Fibroblast of gingiva (primary cell): ENCODE results near the gene TMIGD3.

Experiments used
- DNase-seq: peaks from one replicate; pipeline ENCODE4 v3.0.0-alpha.2; 2011; ENCODE audit warnings: low read depth

TMIGD3 gene

DNA sequence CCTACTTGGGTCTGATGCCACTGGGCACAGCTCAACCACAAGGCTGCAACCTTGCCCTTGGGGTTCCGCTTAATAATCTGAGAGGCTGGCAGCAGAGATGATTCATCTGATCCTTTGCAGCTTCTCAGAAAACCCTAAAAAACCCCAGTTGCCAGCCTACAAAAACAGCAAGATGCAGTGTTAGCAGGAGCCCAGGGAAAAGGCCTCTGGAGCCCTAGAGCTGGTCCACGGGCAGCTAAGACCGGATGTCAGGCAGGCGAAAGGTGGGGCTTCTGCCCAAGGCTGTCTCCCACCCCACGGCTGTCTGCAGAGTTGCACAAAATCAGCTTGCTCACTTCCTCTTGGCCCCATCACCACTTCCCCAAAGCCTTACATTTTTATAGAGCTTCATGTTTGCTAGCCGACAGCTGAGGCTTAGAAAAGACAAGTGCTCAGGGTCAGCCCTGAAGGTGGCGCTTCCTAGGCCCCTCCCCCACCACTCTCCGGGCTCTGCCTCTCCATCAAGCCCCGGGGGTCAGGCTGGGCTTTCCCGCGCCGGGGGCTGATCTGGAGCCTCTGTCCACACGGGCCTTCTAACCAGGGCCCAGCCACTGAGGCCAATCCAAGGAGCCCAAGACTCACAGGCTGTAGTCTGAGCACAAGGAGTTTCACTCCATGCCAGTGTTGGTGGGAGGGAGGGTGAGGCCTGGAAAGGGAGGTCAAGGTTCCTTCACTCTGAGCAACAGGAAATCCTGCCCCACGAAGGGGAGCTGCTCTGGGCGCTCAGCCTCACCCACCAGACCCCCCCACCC is 4.2 kb upstream of the TMIGD3 start:
- DNase-seq = peak; percentile 57

DNA sequence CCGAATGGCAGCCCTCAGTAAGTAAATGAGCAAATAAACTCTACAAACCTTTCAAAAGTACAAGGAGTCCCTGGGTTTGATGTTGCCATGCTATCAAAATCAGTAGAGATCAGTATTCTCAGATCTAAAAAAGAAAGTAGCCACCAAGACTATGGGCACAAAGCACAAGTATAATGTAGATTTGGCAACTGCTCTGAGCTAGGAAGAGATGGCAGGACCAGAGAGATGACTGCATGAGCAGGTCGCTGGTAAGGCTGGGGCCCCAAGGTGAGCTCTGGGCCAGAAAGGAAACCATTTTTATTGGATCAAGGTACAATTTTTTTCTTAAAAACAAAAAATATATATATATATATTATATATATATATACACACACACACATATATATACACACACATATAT is 3.1 kb upstream of the TMIGD3 start:
- DNase-seq = no peak

DNA sequence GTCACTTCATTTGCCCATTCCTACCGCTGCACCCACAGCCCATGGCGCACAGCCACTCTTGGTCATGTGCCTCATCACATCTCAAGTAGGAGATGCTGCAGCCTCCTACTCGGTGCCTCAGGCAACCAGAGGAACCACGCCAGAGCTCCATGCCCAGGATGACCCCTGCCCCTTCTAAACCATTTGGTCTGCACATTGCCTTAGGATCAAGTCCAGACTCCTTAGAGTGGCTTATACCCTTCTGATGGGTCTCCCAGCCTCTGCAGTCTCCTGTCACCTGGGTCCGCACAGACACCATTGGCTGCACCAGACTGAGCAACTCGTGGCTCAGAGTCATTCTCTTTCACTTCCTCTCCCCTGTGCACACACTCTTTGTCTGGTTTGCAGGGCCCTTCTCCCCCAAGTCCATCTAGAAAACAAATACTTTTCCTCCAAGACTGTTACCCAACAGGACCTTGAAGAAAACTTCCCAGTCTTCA is 2.2 kb upstream of the TMIGD3 start:
- no peak for DNase-seq

DNA sequence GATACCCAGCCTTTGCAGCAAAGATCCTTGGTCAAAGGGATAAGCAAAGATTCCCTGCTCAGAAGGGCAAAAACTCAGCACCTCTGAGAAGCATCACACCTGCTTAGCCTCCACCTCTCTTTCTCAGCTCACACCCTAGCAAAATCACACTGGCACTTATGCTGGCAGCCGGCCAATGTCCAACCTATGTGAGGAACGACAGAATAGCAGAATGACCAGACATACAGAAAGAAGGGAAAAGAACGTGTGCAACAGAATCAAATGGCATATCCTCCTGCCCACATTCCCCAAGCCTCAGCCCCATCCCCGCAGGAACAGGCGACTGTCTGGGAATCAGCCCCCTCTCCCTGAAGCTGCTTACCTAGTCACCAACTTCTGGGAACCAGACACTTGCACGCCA is 664 bp upstream of the TMIGD3 start:
- DNase-seq = no peak

DNA sequence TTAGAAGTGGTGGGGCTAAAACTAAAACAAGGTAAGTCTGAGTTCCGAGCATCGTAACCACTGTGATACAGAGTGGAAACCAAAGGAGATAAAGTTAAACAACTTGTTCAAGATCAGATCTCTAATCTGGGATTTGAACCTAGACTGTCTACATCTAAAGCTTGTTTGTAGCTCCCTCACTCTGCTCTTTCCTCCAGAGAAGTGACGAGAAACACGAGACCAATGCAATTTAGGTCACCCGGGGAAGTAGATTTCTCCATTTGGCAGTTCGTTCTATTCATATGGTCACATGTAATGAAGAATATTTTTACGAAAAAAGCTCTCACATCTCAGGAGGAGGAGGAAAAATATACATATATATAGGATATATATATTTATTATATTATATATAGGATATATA is 1.8 kb downstream of the TMIGD3 start:
- no peak for DNase-seq

DNA sequence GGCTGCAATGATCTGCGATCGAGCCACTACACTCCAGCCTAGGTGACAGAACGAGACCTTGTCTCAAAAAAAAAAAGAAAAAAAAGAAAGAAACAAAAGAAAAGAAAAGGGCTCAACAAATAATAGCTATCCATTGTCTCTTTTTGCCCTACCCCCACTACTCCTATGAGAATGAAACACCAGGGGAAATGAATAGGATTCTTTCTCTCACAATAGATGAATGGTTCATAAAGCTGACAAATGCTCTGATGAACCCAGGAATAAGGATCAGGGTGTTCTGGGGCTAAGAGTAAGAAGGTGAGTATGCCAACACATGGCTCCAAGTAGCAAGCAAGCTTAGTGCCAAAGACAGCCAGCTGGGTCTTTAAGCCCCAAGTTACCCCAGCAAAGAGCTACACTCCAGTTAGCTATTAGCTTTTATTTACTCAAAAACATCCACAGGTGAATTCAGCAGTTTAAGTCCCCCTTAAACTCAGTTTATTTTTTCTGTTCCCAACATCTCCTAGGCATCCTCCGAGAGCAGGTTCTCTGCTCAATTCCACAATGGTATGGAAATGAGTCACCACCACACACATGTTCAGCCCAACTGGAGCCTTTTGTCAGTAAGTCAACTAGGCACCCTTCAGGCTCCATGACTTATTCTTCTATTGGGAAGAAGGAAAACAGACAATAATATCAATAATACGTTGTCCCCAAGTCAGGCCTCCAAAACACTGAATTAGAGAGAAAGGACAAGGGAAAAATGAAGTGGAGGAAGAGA is 4.2 kb downstream of the TMIGD3 start:
- no peak for DNase-seq

DNA sequence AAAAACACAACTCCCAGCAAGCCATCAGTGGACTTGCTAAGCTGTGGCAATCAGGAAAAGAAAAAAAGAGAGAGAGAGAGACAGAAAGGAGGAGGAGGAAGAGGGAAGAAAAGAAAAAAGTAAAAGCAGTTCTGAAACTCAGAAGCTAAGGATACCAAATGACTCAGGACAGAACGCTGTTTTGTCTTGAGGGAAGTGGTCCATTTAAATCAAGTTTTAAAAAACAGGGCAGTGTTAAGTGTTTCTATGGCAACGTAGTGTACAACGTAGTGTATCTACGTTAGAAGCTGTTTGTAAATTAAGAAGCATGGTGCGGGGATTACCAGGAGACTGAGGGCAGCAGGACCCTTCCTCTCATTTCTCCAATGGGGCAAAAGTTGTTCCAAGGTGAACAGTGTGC is 5.8 kb downstream of the TMIGD3 start:
- DNase-seq = no peak

DNA sequence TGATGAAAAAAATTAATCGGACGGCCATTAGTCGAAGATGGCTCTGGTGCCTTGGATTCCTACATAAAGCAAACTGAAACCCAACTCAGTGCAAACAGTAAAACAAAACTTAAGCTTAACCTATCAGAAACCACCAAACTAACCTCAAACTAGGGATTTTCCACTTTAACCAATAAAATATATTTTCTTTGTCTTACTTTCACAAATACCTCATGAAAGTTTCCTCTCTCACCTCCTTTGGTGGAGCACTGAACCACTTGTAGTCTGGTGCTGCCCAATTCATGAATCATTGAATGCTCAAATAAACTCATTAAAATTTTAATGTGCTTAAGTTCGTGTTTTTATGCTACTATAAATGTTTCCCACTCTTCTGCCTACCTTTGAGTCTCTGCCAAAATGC is 7.0 kb downstream of the TMIGD3 start:
- DNase-seq = no peak

DNA sequence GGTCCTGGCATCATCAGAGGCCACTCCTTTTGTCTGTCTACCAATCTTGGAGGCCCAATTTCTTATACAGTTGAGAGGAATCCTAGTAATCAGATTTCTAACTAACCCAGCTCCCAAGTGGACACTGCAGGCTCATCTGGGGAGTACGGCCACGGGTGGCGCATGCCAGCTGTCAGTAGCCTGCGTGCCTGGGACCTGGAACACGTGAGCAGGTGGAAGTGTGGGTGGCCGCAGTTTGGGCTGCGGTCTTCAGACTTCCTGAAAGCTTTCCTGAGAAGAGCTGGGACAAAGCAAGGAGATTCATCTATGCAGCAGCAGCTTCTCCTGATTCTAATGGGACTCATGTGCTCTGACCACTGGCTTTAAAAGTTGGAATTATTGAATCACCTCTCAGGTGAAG is 12.4 kb downstream of the TMIGD3 start:
- DNase-seq = no peak

DNA sequence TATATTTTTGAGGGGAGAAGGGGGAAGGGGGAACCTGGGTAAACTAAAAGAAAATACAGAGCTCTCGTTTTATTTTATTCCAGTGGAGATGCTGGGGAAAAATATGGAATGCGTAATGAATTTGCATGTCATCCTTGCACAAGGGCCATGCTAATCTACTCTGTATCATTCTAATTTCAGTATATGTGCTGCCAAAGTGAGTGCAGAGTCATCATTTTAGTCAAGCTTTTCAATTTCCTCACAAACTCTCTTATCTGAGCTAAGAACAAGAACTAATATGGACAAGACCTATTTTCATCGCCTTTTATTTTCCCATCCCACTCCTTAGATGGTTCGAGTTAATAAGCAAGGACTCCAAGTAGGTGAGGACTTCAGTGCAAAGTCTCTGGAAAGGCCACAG is 13.2 kb downstream of the TMIGD3 start:
- no peak for DNase-seq

DNA sequence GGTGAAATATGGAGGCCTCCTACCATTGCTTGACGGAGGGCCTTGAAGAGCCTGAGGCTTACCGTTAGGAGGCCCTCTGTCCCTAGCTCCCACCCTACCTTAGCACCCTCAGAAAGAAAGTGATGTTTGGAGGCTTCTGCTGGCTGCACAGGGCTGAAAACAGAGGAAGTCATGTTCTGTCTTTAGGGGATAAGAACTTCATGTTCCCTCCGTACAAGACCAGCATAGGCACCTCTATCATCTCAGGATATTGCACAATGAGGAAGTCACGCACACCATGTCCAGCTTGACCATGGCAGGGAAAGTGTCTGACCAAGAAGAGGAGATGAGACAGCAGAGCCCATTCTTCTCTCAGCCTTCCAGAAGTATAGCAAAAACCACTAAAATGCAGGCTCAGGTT is 13.8 kb downstream of the TMIGD3 start:
- DNase-seq = no peak

DNA sequence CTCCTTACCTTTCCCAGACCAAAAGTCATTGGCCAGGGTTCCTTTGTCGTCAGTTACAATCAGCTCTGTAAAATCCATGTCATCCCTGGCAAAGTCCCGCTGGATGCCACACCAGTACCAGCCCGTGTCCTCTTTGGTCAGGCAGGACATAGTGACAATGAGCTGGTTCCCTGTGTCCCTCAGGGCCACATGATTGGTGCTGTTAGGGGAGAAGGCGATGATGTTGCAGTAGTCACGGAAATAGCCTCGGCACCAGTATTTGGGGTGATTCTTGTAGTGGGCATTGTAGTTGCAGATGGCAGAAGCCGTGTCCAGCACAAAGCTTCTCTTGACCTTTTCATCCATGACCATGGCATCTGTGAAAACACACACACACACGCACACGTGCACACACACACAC is 14.8 kb downstream of the TMIGD3 start:
- DNase-seq = no peak

DNA sequence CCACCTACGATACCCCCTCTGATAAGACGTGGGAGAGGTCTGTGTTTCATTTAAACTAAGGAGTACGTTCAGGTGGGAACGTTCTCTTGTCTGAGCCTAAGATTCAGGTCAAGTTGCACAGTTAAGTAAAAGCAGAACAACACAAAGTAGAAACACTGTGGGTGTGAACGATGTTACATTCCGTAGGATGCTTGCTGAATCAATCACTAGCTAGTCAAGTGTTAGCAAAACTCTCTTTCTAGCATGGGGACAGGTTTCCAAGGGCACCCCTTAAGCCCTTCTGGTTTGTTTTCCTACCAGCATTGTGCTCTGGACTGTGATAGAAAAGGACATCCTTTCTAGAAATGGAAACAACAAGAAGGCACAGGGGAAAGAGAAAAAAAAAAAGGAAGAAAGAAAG is 16.3 kb downstream of the TMIGD3 start:
- no peak for DNase-seq

DNA sequence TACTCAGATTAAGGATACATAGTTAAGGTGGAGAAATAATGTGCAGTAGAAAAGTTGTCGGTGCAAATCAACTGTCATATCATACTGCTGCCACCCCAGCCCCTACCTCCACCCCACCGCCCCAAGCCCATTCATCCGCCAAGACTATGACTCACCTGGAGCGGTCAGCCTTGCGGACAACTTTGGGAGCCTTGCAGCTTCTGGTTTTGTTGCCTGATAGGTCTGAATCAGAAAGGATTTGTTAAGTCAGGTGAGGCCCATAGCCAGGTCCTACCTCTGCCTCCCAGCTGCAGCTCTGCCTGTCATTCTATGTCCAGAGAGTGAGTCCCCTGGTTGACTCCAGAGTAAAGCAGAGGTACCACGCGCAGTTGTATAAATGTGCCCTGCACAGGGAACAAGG is 17.0 kb downstream of the TMIGD3 start:
- DNase-seq = no peak

DNA sequence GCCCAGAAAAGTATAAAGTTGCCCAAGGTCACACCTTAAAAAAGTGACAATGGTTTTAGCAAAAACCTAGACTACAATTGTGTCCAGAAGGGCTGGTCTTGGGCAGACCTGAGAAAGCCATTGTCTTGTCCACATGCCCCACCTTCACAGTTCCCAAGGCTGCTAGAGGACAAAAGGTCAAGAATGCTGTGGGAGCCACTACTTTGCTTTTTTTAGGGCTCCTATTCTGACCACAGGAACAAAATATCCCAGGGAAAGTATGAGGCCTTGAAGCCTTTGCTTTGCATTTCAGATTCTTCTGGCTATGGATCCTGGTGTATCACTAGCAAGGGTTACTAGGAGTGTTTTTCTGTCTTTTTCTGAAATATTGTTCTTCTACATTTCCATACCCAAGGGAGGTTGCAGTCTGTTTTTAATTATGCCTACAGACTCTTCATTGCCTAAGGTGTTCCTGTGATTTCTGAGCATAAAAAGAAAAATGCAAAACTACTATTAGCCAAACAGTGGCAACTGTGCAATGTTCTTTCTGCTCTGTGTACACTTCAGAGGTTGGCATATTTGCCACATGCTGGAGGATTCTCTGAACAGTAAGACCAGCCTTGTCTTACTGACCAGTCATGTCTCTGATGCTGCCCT is 18.9 kb downstream of the TMIGD3 start:
- peak; percentile 65 for DNase-seq

DNA sequence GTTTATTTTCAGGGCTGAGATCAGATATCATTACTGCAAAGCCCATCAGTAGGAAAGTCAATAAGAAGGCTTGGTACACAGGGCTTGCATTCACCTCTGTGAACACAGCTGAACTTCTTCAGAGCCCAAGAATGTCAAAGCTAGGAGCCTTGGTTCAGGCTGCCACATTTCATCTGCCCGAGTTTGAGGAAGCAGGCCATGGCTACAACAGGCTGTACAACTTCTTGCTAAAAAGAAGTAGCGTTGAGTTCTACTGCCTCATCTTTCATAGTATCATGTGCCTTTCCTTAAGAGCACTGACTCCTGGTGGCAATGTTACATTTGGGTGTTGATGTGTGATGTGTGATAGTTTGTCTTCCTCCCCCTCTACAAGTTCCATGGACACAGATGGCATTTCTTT is 19.6 kb downstream of the TMIGD3 start:
- DNase-seq = no peak

DNA sequence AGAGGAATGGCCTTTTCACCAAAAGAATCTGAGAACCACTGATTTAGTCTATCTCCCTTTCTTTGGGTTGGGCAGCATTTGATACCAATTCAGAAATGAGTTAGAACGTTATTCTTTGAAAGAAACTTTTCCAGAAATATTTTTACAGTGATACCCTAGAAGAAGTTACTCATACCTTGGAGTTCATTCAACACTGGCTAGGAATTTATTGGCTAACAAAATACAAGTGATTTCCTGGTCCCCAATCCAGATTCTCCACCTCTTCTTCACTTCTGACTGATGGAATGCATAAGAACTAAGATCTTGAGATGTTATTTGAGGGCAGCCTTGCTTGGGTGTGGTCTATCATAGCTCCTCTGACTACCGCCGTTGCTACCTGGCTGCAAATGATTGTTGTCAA is 20.3 kb downstream of the TMIGD3 start:
- peak; percentile 26 for DNase-seq

DNA sequence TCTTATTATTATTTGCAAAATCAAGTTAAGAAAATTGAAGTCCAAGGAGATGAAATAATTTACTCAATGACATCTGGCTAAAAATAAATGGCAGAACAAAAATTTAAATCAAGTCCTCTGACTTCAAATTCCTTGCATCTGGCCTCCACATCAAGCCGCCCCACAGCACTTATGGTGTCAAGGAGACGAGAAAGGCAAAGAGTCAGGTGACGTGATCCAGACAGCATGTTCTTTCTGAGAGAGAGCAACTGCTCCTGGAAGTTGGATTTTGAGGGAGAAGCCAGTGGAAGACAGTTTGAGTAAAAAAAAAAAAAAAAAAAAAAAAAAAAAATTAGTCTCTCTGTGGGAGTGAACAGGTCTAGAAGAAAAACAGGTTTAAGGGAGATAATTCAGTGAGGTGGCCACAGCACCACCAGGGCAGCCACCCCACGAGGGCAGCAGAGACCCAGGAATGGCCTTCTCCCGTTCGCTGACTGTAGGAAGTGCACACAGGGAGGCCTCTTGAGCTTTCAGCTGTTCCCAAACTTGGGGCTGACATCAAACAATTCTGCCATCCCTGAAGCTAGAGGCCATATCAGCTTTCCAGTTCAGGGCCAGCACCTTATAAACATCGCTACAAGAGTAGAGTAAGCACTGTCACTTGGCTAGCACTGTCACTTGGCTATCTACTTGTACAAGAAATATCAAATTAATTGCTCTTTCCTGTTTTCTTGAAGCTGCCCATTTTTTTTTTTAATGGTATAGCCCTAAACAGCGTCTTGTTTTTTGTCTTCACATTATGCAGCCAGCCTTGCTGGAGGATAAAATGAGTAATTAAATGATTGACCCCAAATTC is 21.8 kb downstream of the TMIGD3 start:
- DNase-seq = peak; percentile 64

DNA sequence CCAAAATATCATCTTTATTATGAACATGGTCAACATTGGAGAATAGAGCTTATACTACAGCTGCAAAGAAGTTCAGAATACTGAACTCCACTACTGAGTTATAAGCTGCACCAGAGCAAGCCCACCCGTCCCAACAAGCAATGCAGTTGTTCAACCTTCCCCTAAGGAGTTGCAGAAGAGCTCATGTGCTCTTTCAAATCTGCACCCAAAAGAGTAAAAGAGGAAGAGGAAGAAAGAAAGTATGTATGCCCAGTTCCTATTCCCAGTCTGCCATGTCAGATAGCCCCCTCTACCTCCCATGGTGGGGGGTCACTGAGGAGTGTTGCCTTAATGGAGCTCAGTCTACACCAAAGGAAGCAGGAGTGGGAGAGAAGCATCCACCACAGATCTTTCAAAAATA is 22.8 kb downstream of the TMIGD3 start:
- DNase-seq = no peak

DNA sequence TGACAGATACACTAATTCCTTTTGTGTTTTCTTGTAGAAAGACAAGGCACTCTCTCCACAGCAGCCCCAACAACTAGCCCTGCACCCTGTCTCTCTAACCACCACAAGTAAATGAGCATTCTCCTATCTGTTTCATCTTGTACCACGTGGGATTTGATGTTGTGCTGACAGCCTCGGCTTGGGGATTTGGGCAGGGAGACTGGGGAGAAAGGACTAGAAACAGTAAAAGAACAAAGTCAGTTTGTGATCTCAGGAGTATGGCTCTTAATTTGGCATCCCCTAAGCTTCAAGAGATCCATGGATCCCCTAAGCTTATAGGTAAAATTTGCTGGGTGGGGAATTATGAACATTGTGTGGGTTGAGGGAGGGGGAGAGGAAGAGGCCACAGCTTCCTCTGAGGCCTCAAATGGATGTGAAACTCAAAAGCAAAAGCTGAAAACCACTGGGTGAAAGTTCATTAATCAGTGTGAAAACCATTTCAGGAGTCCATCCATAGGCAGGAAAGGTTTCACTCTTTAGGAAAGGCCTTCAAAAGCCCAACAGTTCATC is 26.6 kb downstream of the TMIGD3 start:
- no peak for DNase-seq

DNA sequence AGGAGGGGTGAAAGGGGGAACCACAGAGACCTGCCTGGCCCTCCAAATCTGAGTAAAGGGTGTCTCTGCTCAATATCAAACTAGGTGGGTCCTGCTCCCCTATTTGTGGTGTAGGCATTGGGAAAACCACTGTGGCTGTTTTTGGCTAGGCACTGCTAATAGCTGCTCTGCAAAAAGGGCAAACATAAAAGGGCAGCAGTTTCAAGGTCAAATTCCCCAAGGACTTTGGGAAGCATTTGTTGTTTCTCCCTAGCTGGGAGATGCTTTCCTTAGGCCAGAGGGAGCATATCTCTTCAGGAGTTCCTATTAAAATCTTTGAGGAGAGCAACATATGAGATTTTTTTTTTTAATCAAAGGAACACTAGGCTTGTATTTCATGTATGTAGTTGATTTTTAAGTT is 27.2 kb downstream of the TMIGD3 start:
- no peak for DNase-seq

DNA sequence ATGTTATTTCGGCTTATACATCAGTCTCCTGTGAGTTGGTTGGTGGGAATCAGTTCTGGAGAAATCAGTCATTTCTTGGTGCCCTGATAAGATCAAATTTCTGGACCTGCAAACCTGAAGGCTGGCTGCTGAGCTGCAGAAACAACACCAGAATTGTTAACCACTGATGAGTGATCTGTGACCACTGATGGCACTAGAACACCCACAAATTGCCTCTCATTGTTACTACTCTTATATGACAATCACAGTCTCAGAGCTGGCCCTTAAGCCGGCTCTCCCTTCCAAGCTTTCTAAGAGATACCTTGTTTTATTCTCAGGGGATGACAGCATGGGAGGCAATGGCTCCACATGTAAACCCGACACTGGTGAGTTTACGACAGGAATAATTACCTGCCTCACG is 27.7 kb downstream of the TMIGD3 start:
- no peak for DNase-seq
